HEK293 (cell line): ENCODE results near the gene DNAJC11.

Experiments used
- CTCF ChIA-PET: fragments of 350-600 bp; formaldehyde crosslinking; extraction: SDS; loops from one replicate; lab custom pipeline; 2021; ENCODE audit warnings: antibody characterized with exemption; lab: Yijun Ruan, JAX
- POLR2A ChIA-PET: fragments of 300-600 bp; formaldehyde crosslinking; extraction: SDS; loops from one replicate; lab custom pipeline; 2020; ENCODE audit warnings: antibody characterized with exemption, inconsistent platforms; lab: Yijun Ruan, JAX
- H3K27ac ChIP-seq: fragments of 200-500 bp; sonication (Bioruptor generic); 2 replicates; pipeline ENCODE4 v1.5.1; 2014; ENCODE audit warnings: low read depth, low read length, control low read depth, inconsistent platforms; ENCODE audit errors: extremely low read depth
- H3K36me3 ChIP-seq, 2 experiments: fragments of 200-500 bp in 1 of 2; sonication (Bioruptor generic) in 1 of 2; 1 replicate in 1 of 2; 2 replicates in 1 of 2; pipeline ENCODE4 v1.5.1; 2014 to 2017; ENCODE audit warnings: inconsistent platforms in 2 of 2, low read length in 2 of 2; ENCODE audit not compliant: control insufficient read depth in 2 of 2, insufficient read depth in 1 of 2
- H3K4me1 ChIP-seq: fragments of 200-500 bp; sonication (Bioruptor generic); 2 replicates; pipeline ENCODE4 v1.5.1; 2014; ENCODE audit warnings: mild to moderate bottlenecking, low read length, inconsistent platforms; ENCODE audit not compliant: control insufficient read depth, insufficient read depth
- H3K4me3 ChIP-seq: 2 replicates; pipeline ENCODE4 v1.5.1; 2011; ENCODE audit warnings: low read depth, mild to moderate bottlenecking, control low read depth, low read length, moderate library complexity
- H3K9me3 ChIP-seq: fragments of 200-500 bp; sonication (Bioruptor generic); 2 replicates; pipeline ENCODE4 v1.5.1; 2014; ENCODE audit warnings: low read depth, low read length, inconsistent platforms; ENCODE audit not compliant: control insufficient read depth, insufficient read depth
- KLF1 ChIP-seq: fragments of 450-650 bp; formaldehyde crosslinking; IDR thresholded peaks from 2 replicates; pipeline ENCODE4 v1.5.1; 2016; ENCODE audit warnings: missing biosample characterization, missing genetic modification characterization
- ZBTB1 ChIP-seq: fragments of 450-650 bp; formaldehyde crosslinking; IDR thresholded peaks from 2 replicates; pipeline ENCODE4 v1.5.1; 2016; ENCODE audit warnings: missing biosample characterization, missing genetic modification characterization
- ZFHX2 ChIP-seq: fragments of 450-650 bp; formaldehyde crosslinking; conservative IDR thresholded peaks from 2 replicates; pipeline ENCODE4 v1.5.1; 2016; ENCODE audit warnings: missing biosample characterization, missing genetic modification characterization
- ZFP37 ChIP-seq: fragments of 450-650 bp; formaldehyde crosslinking; IDR thresholded peaks from 2 replicates; pipeline ENCODE4 v1.5.1; 2016; ENCODE audit warnings: missing biosample characterization, missing genetic modification characterization
- ZIC2 ChIP-seq: fragments of 450-650 bp; formaldehyde crosslinking; IDR thresholded peaks from 2 replicates; pipeline ENCODE4 v1.5.1; 2016; ENCODE audit warnings: missing biosample characterization, missing genetic modification characterization
- ZNF132 ChIP-seq: fragments of 450-650 bp; formaldehyde crosslinking; IDR thresholded peaks from 2 replicates; pipeline ENCODE4 v1.5.1; 2017; ENCODE audit warnings: missing biosample characterization, missing genetic modification characterization, borderline replicate concordance
- ZNF138 ChIP-seq: fragments of 450-650 bp; formaldehyde crosslinking; IDR thresholded peaks from 2 replicates; pipeline ENCODE4 v1.5.1; 2016; ENCODE audit warnings: missing biosample characterization, missing genetic modification characterization, borderline replicate concordance
- ZNF174 ChIP-seq: fragments of 450-650 bp; formaldehyde crosslinking; IDR thresholded peaks from 2 replicates; pipeline ENCODE4 v1.5.0; 2017; ENCODE audit warnings: missing biosample characterization, mild to moderate bottlenecking, missing genetic modification characterization
- ZNF211 ChIP-seq: fragments of 450-650 bp; formaldehyde crosslinking; IDR thresholded peaks from 2 replicates; pipeline ENCODE4 v1.5.1; 2016; ENCODE audit warnings: low read depth, missing biosample characterization, missing genetic modification characterization
- ZNF221 ChIP-seq: fragments of 450-650 bp; formaldehyde crosslinking; IDR thresholded peaks from 2 replicates; pipeline ENCODE4 v1.5.1; 2017; ENCODE audit warnings: missing biosample characterization, missing genetic modification characterization, borderline replicate concordance
- ZNF24 ChIP-seq: fragments of 450-650 bp; formaldehyde crosslinking; IDR thresholded peaks from 2 replicates; pipeline ENCODE4 v1.5.1; 2016; ENCODE audit warnings: missing biosample characterization, missing genetic modification characterization
- ZNF394 ChIP-seq: fragments of 450-650 bp; formaldehyde crosslinking; IDR thresholded peaks from 2 replicates; pipeline ENCODE4 v1.5.1; 2016; ENCODE audit warnings: missing biosample characterization, missing genetic modification characterization, mild to moderate bottlenecking, moderate library complexity, borderline replicate concordance
- ZNF600 ChIP-seq: fragments of 450-650 bp; formaldehyde crosslinking; IDR thresholded peaks from 2 replicates; pipeline ENCODE4 v1.5.1; 2016; ENCODE audit warnings: missing biosample characterization, missing genetic modification characterization
- ZNF624 ChIP-seq: fragments of 450-650 bp; formaldehyde crosslinking; IDR thresholded peaks from 2 replicates; pipeline ENCODE4 v1.5.1; 2017; ENCODE audit warnings: missing biosample characterization, missing genetic modification characterization
- ZNF626 ChIP-seq: fragments of 450-650 bp; sonication (Bioruptor Pico); formaldehyde crosslinking; IDR thresholded peaks from 2 replicates; pipeline ENCODE4 v1.5.1; 2018; ENCODE audit warnings: missing biosample characterization, missing genetic modification characterization, inconsistent platforms
- ZNF629 ChIP-seq: fragments of 450-650 bp; formaldehyde crosslinking; IDR thresholded peaks from 2 replicates; pipeline ENCODE4 v1.5.1; 2017; ENCODE audit warnings: missing biosample characterization, missing genetic modification characterization
- ZNF654 ChIP-seq: fragments of 450-650 bp; formaldehyde crosslinking; IDR thresholded peaks from 2 replicates; pipeline ENCODE4 v1.5.1; 2016; ENCODE audit warnings: low read depth, missing biosample characterization, missing genetic modification characterization
- ZNF701 ChIP-seq: fragments of 450-650 bp; formaldehyde crosslinking; IDR thresholded peaks from 2 replicates; pipeline ENCODE4 v1.5.1; 2016; ENCODE audit warnings: missing biosample characterization, missing genetic modification characterization
- ZNF776 ChIP-seq: fragments of 450-650 bp; formaldehyde crosslinking; IDR thresholded peaks from 2 replicates; pipeline ENCODE4 v1.5.0; 2017; ENCODE audit warnings: missing biosample characterization, missing genetic modification characterization, borderline replicate concordance
- ZNF785 ChIP-seq: fragments of 450-650 bp; formaldehyde crosslinking; IDR thresholded peaks from 2 replicates; pipeline ENCODE4 v1.5.1; 2016; ENCODE audit warnings: missing biosample characterization, missing genetic modification characterization
- ZXDB ChIP-seq: fragments of 450-650 bp; formaldehyde crosslinking; IDR thresholded peaks from 2 replicates; pipeline ENCODE4 v1.5.1; 2016; ENCODE audit warnings: missing biosample characterization, missing genetic modification characterization
- TF ChIP-seq, protein P1 (sequence below): fragments of 450-650 bp; formaldehyde crosslinking; IDR thresholded peaks from 2 replicates; pipeline ENCODE4 v1.5.1; 2016; ENCODE audit warnings: missing biosample characterization, missing genetic modification characterization
- TF ChIP-seq, protein P2 (sequence below): fragments of 450-650 bp; formaldehyde crosslinking; IDR thresholded peaks from 2 replicates; pipeline ENCODE4 v1.5.1; 2017; ENCODE audit warnings: missing biosample characterization, missing genetic modification characterization
- TF ChIP-seq, protein P3 (sequence below): fragments of 450-650 bp; formaldehyde crosslinking; IDR thresholded peaks from 2 replicates; pipeline ENCODE4 v1.5.1; 2016; ENCODE audit warnings: missing biosample characterization, missing genetic modification characterization
- TF ChIP-seq, protein P4 (sequence below): fragments of 450-650 bp; IDR thresholded peaks from 2 replicates; pipeline ENCODE4 v1.5.1; 2018; ENCODE audit warnings: missing biosample characterization, missing genetic modification characterization

DNAJC11 gene

DNA sequence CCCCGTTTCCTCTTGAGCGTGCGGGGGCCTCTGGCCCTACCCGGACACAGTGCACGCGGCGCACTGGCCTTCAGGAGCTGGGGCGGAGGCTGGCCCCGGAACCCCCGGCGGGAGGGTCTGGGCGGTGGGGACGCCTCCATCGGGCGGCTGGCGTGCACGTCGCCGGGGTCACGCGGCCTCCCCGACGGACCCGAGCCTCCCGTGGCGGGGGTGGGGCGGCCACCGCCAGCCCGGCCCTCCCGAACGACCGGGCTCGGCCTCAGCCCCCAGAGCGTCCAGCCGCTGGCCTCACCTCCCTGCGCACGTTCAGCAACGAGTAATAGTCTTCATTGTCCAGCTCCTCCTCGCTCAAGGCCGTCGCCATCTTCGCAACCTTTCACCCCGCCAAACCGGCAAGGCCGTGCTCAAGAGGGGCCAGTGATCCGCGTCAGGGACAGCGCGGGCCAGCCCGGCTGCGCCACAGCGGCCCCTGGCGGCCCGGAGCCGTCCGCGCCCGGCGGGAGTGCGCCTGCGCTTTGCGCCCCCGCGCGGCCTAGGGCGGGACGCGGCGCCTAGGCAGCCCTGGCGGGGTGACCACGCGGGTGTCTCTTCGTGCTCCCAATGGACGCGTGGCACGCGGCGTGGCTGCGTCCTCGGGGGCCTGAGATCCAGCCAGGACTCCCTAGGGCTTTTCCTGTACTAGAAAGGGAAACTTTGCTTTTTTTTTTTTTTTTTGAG, at the start of gene DNAJC11 (continued):
- TF ChIP-seq ZNF624 (tag by site-specific recombination) = no peak
- no peak for TF ChIP-seq ZNF24 (tag by site-specific recombination)
- TF ChIP-seq, protein P1, sequence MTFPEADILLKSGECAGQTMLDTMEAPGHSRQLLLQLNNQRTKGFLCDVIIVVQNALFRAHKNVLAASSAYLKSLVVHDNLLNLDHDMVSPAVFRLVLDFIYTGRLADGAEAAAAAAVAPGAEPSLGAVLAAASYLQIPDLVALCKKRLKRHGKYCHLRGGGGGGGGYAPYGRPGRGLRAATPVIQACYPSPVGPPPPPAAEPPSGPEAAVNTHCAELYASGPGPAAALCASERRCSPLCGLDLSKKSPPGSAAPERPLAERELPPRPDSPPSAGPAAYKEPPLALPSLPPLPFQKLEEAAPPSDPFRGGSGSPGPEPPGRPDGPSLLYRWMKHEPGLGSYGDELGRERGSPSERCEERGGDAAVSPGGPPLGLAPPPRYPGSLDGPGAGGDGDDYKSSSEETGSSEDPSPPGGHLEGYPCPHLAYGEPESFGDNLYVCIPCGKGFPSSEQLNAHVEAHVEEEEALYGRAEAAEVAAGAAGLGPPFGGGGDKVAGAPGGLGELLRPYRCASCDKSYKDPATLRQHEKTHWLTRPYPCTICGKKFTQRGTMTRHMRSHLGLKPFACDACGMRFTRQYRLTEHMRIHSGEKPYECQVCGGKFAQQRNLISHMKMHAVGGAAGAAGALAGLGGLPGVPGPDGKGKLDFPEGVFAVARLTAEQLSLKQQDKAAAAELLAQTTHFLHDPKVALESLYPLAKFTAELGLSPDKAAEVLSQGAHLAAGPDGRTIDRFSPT (tag by site-specific recombination) = no peak
- TF ChIP-seq ZFP37 (tag by site-specific recombination) = no peak
- TF ChIP-seq ZNF626 (tag by site-specific recombination) = peak; percentile 57; the same call in 1 of the 2 replicates
- TF ChIP-seq ZXDB (tag by site-specific recombination) = peak; percentile 92
- TF ChIP-seq, all 188 proteins: peak for 60

DNA sequence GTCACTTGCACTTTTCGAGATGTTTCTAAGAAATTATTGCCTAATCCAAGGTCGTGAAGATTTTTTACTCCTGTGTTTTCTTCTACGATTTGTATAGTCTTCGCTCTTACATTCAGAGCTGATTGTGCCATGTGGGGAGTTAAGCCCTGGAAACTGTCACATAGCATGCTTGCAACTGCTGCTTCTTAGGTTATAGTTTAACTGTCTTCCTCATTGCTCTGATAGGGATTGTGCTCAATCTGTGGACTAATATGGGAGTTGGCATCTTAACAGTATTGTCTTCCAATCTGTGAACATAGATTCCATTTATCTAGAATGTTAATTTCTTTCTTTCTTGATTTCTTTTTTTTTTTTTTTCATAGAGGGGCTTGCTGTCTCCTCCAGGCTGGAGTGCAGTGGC, 48.9 kb upstream of the DNAJC11 start:
- H3K27ac ChIP-seq = no peak overlapping the region
- POLR2A ChIA-PET = no interaction called here
- H3K4me1 ChIP-seq = no peaks in the 10 kb centered on the region
- H3K9me3 ChIP-seq = no peaks in the 10 kb centered on the region
- H3K36me3 ChIP-seq = no peaks in the 10 kb centered on the region
- TF ChIP-seq ZNF221 (tag by site-specific recombination) (no peak), ZNF211 (tag by site-specific recombination) (no peak), ZNF394 (tag by site-specific recombination) (no peak), ZNF132 (tag by site-specific recombination) (no peak), ZBTB1 (tag by site-specific recombination) (no peak), ZNF600 (tag by site-specific recombination) (no peak), ZFHX2 (no peak), ZNF776 (tag by site-specific recombination) (no peak), ZNF654 (tag by site-specific recombination) (no peak), ZIC2 (tag by site-specific recombination) (no peak), ZNF629 (tag by site-specific recombination) (no peak)
- TF ChIP-seq, protein P2, sequence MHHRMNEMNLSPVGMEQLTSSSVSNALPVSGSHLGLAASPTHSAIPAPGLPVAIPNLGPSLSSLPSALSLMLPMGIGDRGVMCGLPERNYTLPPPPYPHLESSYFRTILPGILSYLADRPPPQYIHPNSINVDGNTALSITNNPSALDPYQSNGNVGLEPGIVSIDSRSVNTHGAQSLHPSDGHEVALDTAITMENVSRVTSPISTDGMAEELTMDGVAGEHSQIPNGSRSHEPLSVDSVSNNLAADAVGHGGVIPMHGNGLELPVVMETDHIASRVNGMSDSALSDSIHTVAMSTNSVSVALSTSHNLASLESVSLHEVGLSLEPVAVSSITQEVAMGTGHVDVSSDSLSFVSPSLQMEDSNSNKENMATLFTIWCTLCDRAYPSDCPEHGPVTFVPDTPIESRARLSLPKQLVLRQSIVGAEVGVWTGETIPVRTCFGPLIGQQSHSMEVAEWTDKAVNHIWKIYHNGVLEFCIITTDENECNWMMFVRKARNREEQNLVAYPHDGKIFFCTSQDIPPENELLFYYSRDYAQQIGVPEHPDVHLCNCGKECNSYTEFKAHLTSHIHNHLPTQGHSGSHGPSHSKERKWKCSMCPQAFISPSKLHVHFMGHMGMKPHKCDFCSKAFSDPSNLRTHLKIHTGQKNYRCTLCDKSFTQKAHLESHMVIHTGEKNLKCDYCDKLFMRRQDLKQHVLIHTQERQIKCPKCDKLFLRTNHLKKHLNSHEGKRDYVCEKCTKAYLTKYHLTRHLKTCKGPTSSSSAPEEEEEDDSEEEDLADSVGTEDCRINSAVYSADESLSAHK (tag by site-specific recombination) = no peak
- TF ChIP-seq, all 188 proteins: peak for 0
- no peak overlapping the region for H3K4me3 ChIP-seq
- CTCF ChIA-PET = interaction anchor here (0.7 to 1.4 kb wide), 2 partner anchors 31 to 319 kb away, joined by 3 read pairs; no protein-coding TSS in a partner anchor

DNA sequence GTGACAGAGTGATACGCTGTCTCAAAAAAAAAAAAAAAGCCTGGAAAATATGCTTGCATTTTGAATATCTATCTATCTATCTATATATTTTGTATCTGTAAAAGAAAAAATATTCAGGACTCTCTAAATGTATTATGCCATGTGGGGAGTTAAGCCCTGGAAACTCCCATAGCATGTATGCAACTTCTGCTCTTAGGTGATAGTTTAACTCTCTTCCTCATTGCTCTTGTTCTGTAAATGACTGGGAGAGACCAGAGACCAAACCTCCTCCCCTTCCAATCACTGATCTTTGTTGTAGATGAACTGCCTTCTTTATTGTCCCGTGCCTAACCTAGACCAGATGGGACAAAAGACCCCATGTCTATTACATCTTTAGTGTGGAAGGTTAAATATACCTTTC, 46.1 kb upstream of the DNAJC11 start:
- no peaks in the 10 kb centered on the region for H3K36me3 ChIP-seq
- no peak overlapping the region for H3K27ac ChIP-seq
- ChIA-PET POLR2A (no interaction called here), CTCF (no interaction called here)
- H3K4me3 ChIP-seq = no peak overlapping the region
- H3K9me3 ChIP-seq = no peaks in the 10 kb centered on the region
- no peaks in the 10 kb centered on the region for H3K4me1 ChIP-seq
- TF ChIP-seq ZNF701 (tag by site-specific recombination) (no peak), ZNF785 (tag by site-specific recombination) (no peak), ZNF138 (tag by site-specific recombination) (no peak), ZNF174 (tag by site-specific recombination) (no peak), KLF1 (tag by site-specific recombination) (no peak)
- TF ChIP-seq, protein P3, sequence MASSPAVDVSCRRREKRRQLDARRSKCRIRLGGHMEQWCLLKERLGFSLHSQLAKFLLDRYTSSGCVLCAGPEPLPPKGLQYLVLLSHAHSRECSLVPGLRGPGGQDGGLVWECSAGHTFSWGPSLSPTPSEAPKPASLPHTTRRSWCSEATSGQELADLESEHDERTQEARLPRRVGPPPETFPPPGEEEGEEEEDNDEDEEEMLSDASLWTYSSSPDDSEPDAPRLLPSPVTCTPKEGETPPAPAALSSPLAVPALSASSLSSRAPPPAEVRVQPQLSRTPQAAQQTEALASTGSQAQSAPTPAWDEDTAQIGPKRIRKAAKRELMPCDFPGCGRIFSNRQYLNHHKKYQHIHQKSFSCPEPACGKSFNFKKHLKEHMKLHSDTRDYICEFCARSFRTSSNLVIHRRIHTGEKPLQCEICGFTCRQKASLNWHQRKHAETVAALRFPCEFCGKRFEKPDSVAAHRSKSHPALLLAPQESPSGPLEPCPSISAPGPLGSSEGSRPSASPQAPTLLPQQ = no peak
- TF ChIP-seq, protein P4, sequence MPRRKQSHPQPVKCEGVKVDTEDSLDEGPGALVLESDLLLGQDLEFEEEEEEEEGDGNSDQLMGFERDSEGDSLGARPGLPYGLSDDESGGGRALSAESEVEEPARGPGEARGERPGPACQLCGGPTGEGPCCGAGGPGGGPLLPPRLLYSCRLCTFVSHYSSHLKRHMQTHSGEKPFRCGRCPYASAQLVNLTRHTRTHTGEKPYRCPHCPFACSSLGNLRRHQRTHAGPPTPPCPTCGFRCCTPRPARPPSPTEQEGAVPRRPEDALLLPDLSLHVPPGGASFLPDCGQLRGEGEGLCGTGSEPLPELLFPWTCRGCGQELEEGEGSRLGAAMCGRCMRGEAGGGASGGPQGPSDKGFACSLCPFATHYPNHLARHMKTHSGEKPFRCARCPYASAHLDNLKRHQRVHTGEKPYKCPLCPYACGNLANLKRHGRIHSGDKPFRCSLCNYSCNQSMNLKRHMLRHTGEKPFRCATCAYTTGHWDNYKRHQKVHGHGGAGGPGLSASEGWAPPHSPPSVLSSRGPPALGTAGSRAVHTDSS (tag by site-specific recombination) = no peak
